Measurements from ENCODE around the gene ZNF853.
"Not testable (repeated sequence)": the region's sequence is repeated elsewhere in the genome, so short reads cannot be mapped to it uniquely, and the experiment has no call there.

Gene ZNF853

DNA sequence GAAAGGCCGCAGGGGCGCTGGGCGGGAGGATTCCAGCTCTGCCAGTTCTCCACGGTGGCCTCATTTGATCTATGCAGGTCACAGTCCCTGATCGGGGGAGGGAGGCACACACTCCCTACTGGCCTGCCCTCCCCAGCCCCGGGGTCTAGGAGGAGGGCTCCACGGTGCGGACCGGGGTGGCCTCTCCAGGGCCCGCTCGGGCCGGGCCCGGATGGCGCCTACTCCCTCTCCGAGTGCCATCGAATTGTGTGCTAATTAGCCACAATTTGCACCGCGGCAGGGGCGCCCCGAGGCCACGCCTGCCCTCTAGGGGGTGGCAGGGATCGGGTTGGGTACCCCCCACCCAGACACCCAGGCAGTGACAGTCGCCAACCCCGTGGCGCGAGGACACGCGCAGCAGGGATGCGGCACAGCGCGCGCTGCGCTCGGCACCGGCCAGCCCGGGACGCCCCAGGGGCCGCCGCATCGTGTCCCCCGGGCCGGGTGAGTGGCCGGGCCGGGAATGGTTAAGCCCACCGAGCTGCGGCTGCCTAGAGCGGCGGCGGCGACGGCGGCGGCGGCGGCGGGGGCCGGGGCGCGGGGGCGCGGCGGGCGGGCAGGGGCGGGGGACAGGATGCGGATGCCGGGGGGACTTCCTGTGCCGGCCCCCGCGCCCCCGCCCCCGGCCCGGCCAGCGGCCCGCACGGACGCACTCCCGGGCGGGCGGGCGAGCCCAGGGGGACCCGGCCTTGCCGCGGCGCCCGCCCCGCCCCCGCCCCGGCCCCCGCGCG is at the start of gene ZNF853:
Gene ZNF853 (plus strand): TSS at position 658 of the 770 bp plus-strand sequence. CDS start 565 bp downstream, outside the sequence.
- DNase-seq, result no peak

DNA sequence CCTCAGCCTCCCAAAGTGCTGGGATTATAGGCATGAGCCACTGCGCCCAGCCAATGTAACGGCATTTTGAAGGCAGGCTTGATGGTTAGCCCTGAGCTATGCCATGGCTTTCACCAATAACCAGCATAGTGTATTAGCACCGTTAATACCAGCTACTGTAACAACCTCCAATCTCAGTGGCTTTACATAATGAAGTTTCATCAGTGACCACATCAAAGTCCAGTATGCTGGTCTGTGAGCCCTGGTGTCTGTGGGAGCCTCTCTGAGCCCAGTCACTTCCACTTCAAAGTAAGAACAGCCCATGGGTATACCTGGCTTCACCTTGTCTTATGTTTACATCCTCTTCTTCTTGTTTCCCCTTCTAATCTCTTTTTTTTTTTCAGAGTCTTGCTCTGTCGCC is 49.8 kb upstream of the ZNF853 start:
- DNase-seq, result no peak

DNA sequence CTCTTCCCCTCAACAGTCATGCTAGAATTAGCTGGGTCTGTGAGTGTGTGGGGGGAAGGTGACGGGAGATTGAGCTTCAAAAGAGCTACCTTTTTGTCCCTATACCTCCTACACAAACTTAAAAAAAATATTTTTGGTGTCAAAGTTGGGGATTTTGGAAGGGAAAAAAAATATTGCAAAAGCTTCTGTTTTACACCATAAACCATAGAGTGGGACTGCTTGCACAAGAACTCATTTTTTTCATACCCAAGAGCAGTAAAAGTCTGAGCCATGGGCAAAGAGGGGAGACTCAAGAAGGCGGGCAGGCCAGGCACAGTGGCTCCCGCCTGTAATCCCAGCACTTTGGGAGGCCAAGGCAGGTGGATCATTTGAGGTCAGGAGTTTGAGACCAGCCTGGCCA is 47.5 kb upstream of the ZNF853 start:
- DNase-seq, result no peak

DNA sequence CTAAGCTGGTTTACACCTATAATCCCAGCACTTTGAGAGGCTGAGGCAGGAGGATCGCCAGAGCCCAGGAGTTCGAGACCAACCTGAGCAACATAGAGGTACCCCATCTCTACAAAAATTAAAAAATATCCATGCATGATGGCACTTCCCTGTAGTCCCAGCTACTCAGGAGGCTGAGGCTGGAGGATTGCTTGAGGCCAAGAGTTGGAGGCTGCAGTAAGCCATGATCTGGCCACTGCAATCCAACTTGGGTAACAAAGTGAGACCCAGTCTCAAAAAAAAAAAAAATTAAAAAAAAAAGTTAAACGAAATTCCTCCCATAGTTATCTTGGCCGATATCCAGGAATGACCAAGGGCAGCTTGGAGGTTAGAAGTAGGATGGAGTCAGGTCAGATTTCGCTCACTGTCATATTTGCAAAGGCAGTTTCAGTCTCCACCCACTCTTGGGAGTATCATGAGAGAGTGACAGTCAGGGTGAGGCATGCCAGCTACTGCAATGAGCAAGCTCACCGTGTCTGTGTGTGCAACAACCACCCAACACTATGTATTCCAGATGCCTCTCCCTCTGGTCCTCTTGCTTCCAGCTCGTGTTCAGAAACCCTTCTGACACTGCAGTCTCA is 44.1 kb upstream of the ZNF853 start:
- DNase-seq, result no peak

DNA sequence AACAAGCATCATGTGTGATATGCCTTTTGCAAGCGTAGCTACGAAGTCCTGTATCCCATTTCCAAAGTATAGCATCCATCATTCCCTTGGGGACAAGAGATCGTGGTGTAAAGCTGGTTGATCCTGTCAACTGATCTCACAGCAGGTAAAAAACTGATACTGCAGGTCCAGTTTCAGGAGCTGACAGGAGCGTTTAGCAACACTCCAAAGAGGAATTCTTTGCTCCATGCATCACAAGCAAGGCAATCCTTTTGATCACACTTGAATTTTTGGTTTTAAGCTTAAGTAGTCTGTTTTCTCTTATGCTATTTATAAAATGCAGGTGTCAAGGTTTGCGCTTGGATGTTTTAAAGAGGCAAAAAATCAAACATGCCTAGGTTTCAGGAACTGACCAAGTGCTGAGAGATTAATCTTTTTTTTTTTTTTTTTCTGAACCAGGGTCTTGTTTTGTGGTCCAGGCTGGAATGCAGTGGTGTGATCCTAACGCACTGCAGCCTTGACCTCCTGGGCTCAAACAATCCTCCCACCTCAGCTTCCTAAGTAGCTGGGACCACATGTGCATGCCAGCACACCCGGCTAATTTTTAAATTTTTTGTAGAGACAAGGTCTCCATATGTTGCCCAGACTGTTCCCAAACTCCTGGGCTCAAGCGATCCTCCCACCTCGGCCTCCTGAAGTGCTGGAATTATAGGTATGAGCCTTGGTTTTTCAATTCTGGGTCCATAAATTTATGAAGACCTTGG is 40.0 kb upstream of the ZNF853 start:
- no peak for DNase-seq

DNA sequence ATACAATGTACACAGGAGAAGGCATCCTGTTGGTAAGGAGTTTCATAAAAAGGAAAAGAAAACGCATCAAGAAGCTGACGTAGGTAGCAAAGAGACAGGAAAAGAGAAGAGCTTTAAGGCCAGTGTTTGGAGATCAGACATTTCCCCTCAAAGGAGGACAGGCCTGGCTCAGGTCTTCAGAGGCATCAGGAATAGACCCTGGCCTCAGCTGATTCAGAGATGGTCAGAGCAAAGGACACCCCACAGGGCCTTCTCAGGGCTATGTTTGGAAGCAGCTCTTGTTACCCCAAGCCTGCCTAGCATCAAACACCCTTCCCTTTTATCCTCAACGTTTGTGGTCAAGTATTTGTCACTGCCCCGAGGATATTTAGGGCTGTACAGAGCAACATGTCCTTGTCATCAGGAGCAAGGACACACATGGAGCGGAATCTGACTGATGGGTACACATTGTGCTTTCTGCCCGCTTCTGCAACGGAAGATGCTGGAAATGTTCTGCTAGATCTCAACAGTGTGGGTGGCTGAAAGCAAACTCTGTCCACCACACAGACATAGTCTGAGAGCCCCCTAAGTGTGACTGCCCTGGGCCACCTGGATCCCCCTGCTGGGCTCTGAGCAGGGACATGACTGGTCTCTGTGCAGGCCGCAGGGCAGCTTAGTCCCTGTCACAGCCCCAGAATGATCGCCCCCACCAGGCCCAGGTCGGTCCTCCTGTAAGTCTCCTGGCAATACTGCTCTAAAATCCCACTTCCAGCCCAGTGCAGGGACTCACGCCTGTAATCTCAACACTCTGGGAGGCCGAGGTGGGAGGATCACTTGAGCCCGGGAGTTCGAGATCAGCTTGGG is 39.2 kb upstream of the ZNF853 start:
- DNase-seq, result peak; percentile 10

DNA sequence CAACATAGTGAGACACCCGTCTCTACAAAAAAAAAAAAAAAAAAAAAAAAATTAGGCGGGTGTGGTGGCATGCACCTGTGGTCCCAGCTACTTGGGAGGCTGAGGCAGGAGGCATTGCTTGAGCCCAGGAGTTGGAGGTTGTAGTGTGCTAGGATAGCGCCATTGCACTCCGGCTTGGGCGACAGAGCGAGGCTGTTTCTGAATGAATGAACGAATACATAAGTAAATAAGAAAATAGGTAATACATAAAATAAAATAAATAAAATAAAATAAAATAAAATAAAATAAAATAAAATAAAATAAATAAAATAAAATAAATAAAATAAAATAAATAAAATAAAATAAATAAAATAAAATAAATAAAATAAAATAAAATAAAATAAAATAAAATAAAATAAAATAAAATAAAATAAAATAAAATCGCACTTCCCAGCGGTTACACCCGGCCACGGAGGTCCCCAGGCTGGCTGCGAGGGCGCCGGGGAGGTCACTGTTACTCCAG is 38.5 kb upstream of the ZNF853 start:
- DNase-seq, result peak; percentile 10

DNA sequence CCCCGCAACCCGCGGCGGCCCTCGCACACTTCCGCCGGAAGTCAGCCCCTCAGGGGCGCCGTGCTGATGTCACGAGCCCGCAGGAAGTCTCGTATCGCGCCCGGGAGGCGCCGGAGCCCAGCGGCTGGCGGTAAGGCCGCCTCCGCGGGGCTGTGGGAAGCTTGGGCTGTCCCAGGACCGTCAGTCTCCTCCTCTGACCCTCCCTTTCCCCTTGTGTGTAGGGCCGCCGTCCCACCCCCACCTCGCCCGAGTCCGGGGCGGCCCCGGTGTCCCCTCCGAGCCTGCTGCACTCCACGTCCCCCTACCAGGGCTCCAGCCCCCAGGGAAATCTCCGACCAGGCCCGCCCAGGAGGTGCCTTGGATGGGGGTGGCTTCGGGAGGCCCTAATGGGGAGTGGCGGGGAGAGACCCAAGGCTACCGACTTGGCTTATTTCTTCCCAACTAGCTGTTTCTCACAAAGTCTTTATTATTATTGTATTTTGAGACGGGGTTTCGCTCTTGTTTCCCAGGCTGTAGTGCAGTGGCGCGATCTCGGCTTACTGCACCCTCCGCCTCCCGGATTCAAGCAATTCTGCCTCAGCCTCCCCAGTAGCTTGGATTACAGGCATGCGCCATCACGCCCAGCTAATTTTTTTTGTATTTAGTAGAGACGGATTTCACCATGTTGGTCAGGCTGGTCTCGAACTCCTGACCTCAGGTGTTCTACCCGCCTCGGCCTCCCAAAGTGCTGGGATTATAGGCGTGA is 37.9 kb upstream of the ZNF853 start, which contains the start of gene ZDHHC4:
Gene ZDHHC4 (plus strand): TSS at position 86 of the 745 bp plus-strand sequence. CDS start 3,108 bp downstream, outside the sequence.
- DNase-seq, result peak; percentile 91

DNA sequence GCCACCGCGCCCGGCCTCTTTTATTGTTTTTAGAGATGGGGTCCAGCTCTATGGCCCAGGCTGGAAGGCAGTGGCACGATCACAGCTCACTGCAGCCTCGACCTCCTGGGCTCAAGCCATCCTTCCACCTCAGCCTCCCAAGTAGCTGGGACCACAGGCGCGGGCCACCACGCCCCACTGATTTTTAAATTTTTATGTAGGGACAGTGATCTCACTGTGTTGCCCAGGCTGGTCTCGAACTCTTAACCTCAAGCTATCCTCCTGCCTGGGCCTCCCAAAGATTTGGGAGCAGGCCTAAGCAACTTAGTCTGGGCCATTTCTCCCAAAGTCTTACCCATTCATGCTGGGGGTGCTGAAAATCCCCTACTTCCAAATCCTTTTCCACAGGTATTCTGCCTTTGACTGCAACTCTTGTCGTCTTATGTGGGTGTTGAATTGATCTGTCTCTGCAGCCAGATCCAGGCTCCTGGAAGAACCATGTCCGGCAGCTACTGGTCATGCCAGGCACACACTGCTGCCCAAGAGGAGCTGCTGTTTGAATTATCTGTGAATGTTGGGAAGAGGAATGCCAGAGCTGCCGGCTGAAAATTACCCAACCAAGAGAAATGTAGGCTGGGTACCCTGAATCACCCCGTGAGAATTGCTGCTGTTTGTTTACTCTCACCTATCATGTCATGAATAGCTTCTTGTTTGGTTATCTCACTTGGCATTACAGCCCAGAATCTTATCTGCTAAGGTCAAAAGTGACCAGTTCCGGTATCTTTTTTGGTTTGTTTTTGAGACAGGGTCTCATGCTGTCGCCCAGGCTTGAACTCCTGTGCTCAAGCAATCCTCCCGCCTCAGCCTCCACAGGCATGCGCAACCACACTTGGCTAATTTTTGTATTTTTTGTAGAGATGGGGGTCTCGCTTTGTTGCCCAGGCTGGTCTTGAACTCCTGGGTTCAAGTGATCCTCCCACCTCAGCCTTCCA is 37.0 kb upstream of the ZNF853 start:
- no peak for DNase-seq

DNA sequence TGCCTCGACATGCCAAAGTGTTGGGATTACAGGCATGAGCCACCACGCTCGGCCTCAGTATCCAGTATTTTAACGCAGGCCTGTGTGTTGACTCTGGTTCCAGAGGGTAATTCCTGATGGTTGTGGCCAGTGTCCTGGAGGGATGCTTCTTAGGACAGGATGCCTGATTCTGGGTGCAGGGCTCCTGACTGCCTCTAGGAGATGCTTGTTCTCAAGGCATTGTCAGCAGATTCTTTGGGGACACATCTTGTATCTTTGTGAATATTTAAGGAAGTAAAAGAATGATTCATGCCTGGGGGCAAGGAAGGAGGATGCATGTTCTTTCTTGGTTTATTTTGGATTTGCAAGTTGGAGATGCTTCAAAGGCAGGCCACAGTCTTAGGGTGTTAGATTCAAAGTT is 36.0 kb upstream of the ZNF853 start:
- no peak for DNase-seq

DNA sequence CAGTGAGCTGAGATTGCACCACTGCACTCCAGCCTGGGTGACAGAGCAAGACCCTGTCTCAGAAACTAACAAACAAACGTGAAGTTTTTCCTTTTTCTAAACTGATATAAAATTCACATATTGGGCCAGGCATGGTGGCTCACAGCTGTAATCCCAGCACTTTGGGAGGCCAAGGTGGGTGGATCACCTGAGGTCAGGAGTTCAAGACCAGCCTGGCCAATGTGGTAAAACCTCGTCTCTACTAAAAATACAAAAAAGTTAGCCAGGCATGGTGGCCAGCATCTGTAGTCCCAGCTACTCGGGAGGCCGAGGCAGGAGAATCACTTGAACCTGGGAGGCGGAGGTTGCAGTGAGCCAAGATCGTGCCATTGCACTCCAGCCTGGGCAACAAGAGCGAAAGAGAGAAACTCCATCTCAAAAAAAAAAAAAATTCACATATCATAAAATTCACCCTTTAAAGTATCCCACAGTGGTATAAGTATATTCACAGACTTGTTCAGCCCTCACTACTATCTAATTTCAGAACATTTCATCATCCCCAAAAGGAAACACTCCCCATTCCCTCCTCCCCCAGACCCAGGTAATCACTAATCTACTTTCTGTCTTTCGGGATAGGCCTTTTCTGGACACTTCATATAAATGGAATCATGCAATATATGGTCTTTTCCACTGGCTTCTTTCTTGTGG is 29.5 kb upstream of the ZNF853 start:
- DNase-seq, result not testable (repeated sequence)

DNA sequence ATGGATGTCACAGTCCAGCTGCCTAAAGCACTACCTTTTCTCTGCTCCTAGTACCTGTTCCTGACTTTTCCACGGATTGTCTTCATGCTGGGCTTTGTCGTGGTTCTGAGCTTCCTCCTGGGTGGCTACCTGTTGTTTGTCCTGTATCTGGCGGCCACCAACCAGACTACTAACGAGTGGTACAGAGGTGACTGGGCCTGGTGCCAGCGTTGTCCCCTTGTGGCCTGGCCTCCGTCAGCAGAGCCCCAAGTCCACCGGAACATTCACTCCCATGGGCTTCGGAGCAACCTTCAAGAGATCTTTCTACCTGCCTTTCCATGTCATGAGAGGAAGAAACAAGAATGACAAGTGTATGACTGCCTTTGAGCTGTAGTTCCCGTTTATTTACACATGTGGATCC is 26.8 kb upstream of the ZNF853 start:
- DNase-seq, result no peak

DNA sequence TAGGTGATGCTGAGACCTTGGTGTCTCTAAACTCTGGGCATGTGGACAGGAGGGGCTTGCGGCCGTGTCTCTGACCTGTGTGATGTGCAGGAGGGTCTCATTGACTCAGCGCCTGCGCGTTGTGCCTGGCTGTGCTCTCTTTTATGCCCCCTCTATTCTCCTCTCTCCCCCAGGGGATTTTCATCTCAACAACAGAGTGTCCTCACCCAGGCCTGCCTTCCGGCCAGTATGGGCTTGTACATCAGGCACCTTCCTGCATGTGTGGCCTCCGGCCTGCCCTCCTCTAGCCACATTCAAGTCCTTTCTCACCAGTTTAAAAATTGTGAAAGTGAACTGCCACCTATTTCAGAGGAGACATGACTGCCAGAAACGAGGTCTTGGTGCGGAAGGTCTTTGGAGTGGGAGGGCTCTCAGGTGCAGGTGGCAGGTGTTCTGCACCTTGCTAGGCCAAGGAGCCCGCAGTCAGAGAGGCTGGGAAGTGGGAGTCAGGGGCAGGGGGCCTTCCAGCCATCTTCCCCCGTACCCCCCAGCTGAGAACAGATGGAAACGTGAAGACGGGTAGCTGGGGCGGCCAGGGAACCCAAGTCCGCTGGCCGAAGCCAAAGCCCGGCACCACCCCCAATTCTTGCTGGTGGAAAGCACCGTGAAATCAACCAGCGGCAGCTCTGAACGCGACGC is 26.1 kb upstream of the ZNF853 start:
- no peak for DNase-seq

DNA sequence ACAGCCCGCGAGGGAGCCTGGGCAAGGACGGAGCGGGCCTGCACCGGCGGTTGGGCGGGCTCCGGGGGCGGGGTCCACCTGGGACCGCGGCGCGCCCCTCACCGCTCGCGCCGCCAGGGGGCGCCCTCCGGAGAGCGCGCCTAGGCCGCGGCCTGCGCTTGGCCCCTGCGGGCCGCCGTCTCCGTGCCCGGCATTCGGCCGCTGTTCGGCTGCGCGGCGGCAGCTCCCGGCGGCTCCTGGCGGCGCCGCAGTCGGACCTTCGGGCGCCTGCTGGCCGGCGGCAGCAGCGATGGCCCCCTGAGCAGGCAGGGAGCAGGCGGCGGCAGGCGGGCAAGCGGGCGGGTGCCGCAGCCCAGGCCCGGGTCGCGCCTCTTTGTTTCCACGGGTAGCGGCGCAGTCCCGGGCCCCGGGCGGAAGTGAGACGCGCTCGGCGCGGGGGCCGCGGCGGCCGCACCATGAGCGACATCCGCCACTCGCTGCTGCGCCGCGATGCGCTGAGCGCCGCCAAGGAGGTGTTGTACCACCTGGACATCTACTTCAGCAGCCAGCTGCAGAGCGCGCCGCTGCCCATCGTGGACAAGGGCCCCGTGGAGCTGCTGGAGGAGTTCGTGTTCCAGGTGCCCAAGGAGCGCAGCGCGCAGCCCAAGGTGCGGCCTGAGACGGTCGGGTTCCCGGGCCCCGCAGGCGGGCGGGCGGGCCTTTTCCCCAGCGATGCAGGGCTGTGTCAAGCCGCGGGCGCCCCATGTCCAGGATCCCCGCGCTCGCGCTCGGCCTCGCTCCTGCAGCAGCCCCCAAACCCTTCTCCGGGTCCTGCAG is 25.4 kb upstream of the ZNF853 start, which contains the start of gene INTS15:
Gene INTS15 (plus strand): TSS at position 193 of the 816 bp plus-strand sequence. CDS start 263 bp downstream, at position 456.
- peak; percentile 77 for DNase-seq

DNA sequence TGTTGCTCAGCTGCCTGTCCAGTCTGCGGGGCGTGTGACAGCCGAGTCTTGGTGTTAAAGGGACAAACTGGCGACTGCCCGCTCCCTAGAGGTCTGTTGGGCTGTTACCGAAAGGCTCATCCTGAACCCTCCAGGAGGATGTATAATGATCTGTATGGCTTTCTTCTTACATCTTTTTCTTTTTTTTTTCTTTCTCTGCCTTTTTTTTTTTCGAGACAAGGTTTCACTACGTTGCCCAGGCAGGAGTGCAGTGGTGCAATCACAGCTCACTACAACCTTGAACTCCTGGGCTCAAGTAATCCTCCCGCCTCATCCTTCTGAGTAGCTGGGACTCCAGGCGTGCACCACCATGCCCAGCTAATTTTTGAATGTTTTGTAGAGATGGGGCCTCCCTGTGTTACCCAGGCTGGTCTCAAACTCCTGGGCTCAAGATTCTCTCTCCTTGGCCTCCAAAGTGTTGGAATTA is 24.7 kb upstream of the ZNF853 start:
- no peak for DNase-seq

DNA sequence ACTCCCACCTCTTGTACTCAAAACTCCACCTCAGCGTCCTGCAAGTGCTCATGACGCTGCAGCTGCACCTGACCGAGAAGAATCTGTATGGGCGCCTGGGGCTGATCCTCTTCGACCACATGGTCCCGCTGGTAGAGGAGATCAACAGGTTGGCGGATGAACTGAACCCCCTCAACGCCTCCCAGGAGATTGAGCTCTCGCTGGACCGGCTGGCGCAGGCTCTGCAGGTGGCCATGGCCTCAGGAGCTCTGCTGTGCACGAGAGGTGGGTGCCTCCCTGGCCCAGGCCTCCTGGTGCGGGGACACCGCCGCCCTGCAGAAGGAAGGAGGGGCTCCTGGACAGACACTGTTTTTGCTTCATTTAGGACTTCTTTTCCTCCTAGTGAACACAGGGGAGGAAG is 15.3 kb upstream of the ZNF853 start:
- no peak for DNase-seq

DNA sequence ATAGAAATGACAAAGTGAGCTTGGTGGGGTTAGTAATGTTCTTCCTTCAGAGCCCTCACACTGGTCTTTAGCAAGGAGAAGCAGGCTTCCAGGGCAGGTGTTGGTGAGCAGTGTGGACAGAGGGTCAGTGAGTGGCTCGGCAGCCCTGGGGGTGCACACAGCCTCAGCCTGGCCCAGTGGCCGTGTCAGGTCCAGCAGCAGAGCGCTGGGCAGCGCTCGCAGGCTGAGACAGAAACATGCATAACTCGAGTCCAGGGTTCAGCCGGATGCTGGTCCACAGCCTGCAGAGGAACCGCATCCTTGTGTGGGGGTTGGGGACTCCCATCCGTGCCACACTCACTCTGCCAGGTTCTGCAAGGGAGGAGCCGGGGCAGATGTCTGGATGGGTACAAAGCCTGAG is 11.0 kb upstream of the ZNF853 start:
- DNase-seq, result no peak
